ENCODE results near the gene COBL.

Gene COBL

GRCh38 chr7:51046103-51046466 lies 270.5 kb downstream of the COBL start:
- DNase-seq (ENCODE audit: extremely low read depth, low read depth) = no peak
- no peak overlapping the region for H3K4me3 ChIP-seq (replicated peaks; ENCODE audit: low read depth, low read length)
- no peak for TF ChIP-seq CTCF (IDR thresholded peaks at IDR 0.05; ENCODE audit: low read depth, low read length, missing control alignments)

- no peak for TF ChIP-seq CTCF (IDR thresholded peaks at IDR 0.05; ENCODE audit: low read depth, low read length, missing control alignments)
- DNase-seq (ENCODE audit: extremely low read depth, low read depth) = peak; percentile 85
Observed at GRCh38 chr7:51045319-51046102, 271.1 kb downstream of the COBL start.

GRCh38 chr7:51043461-51043860 lies 273.1 kb downstream of the COBL start:
- no peak overlapping the region for H3K4me3 ChIP-seq (replicated peaks; ENCODE audit: low read depth, low read length)
- TF ChIP-seq CTCF (IDR thresholded peaks at IDR 0.05; ENCODE audit: low read depth, low read length, missing control alignments) = no peak
- DNase-seq (ENCODE audit: extremely low read depth, low read depth) = no peak

More at GRCh38 chr7:51045319-51046102, 271.1 kb downstream of the COBL start:
- no peak overlapping the region for H3K4me3 ChIP-seq (replicated peaks; ENCODE audit: low read depth, low read length)

GRCh38 chr7:51040787-51041186 lies 275.8 kb downstream of the COBL start:
- H3K4me3 ChIP-seq (replicated peaks; ENCODE audit: low read depth, low read length) = no peak overlapping the region
- DNase-seq (ENCODE audit: extremely low read depth, low read depth) = peak; percentile 57
- TF ChIP-seq CTCF (IDR thresholded peaks at IDR 0.05; ENCODE audit: low read depth, low read length, missing control alignments) = no peak

GRCh38 chr7:51038573-51038972 lies 278.0 kb downstream of the COBL start:
- DNase-seq (ENCODE audit: extremely low read depth, low read depth) = no peak
- TF ChIP-seq CTCF (IDR thresholded peaks at IDR 0.05; ENCODE audit: low read depth, low read length, missing control alignments) = no peak
- no peak overlapping the region for H3K4me3 ChIP-seq (replicated peaks; ENCODE audit: low read depth, low read length)

- DNase-seq (ENCODE audit: extremely low read depth, low read depth) = no peak
- no peak for TF ChIP-seq CTCF (IDR thresholded peaks at IDR 0.05; ENCODE audit: low read depth, low read length, missing control alignments)
- no peak overlapping the region for H3K4me3 ChIP-seq (replicated peaks; ENCODE audit: low read depth, low read length)
Observed at GRCh38 chr7:51035716-51036115, 280.9 kb downstream of the COBL start.

Data from HFF-Myc (cell line).